Natural killer cell (primary cell): Measurements from ENCODE around the gene ETV7. TPM values are rescaled to one million over a fixed set of nuclear protein-coding genes. Genes with fewer than 3 reads are reported as not detected.

Source experiments
- ATAC-seq, 3 donors: fragments of 150-1000 bp in 2 of 3; fragments of 200-7000 bp in 1 of 3; cut with Tn5 transposase; 1 replicate in 1 of 3; 2 replicates in 2 of 3; pipeline ENCODE4 v1.10.0; 2021; ENCODE audit warnings: mild to moderate bottlenecking in 2 of 3, moderate library complexity in 2 of 3
- DNase-seq, 2 donors: peaks; one replicate each; pipeline versions ENCODE4 v3.0.0 to v3.0.0-alpha.2; 2013 to 2021; ENCODE audit warnings: mixed read lengths in 1 of 2
- H3K27ac ChIP-seq: one replicate; pipeline ENCODE4 v1.5.1; 2013; ENCODE audit warnings: mild to moderate bottlenecking, low read length
- H3K27me3 ChIP-seq: one replicate; pipeline ENCODE4 v1.6.1; 2013; ENCODE audit warnings: low read length; ENCODE audit not compliant: control insufficient read depth, insufficient read depth
- H3K36me3 ChIP-seq: one replicate; pipeline ENCODE4 v1.6.1; 2013; ENCODE audit warnings: low read length; ENCODE audit not compliant: control insufficient read depth, insufficient read depth
- H3K4me1 ChIP-seq: one replicate; pipeline ENCODE4 v1.6.1; 2013; ENCODE audit warnings: low read length; ENCODE audit not compliant: control insufficient read depth, insufficient read depth
- H3K4me3 ChIP-seq: one replicate; pipeline ENCODE4 v1.5.1; 2013; ENCODE audit warnings: low read length
- H3K9me3 ChIP-seq: one replicate; pipeline ENCODE4 v1.6.1; 2013; ENCODE audit warnings: low read length; ENCODE audit not compliant: control insufficient read depth, insufficient read depth
- H3K27ac Mint-ChIP-seq, 2 donors: one replicate each; pipeline ENCODE4 v1.8.0; 2022; ENCODE audit warnings: mild to moderate bottlenecking in 2 of 2, mixed read lengths in 2 of 2, moderate library complexity in 1 of 2
- H3K27me3 Mint-ChIP-seq, 2 donors: one replicate each; pipeline ENCODE4 v1.8.0; 2022; ENCODE audit warnings: low read depth in 2 of 2, mixed read lengths in 2 of 2
- H3K36me3 Mint-ChIP-seq: one replicate; pipeline ENCODE4 v1.8.0; 2022; ENCODE audit warnings: mixed read lengths
- H3K4me1 Mint-ChIP-seq, 2 donors: one replicate each; pipeline ENCODE4 v1.8.0; 2022; ENCODE audit warnings: mixed read lengths in 2 of 2
- H3K4me3 Mint-ChIP-seq: one replicate; pipeline ENCODE4 v1.8.0; 2022; ENCODE audit warnings: mild to moderate bottlenecking, moderate library complexity, mixed read lengths
- H3K9me3 Mint-ChIP-seq, 2 donors: one replicate each; pipeline ENCODE4 v1.8.0; 2022; ENCODE audit warnings: mixed read lengths in 2 of 2
- CTCF ChIP-seq: fragments of 200-600 bp; IDR thresholded peaks from one replicate; pipeline ENCODE4 v1.8.0; 2022; ENCODE audit warnings: antibody characterized with exemption
- WGBS: methylation state at CpG from one replicate; pipeline ENCODE4 v1.1.7; 2013; ENCODE audit warnings: missing lambda C conversion rate; ENCODE audit not compliant: insufficient coverage; 5-methylcytosine and 5-hydroxymethylcytosine counted together
- intact Hi-C: fragments of 100-400 bp; cut with micrococcal nuclease; formaldehyde crosslinking; loops from one replicate; pipeline ENCODE4 v1.14.2; 2022
- total RNA-seq, 4 donors: library from RNA; stranded (reverse); fragments of 120-200 nt in 1 of 4; gene quantifications; one replicate each; pipeline versions ENCODE4 v1.2.3 to v1.2.4, GENCODE V29; 2013 to 2022

Gene ETV7
- total RNA-seq, 3 donors from 2014 or later (not counting 1 experiment from before 2014, with no cell fraction given) = 0.96 to 2.8 (median 1.7) TPM

- no peak for ATAC-seq
- Mint-ChIP-seq H3K27ac (no peak overlapping the region), H3K27me3 (peaks cover 44 to 61% of the 10 kb centered on the region in 2 donors), H3K36me3 (no peaks in the 10 kb centered on the region), H3K9me3 (no peaks in the 10 kb centered on the region), H3K4me1 (peaks cover 5 to 9% of the 10 kb centered on the region in 2 donors), H3K4me3 (no peak overlapping the region)
- intact Hi-C loops = no loop called here
- H3K36me3 ChIP-seq = no peaks in the 10 kb centered on the region
- 90% methylated on average over 5 of the region's 5 CpGs for WGBS
- no peak overlapping the region for H3K4me3 ChIP-seq
- no peak for TF ChIP-seq CTCF
- H3K27ac ChIP-seq = no peak overlapping the region
- peaks cover 11% of the 10 kb centered on the region for H3K27me3 ChIP-seq
- H3K4me1 ChIP-seq = peaks cover 17% of the 10 kb centered on the region
- DNase-seq = no peak
- H3K9me3 ChIP-seq = no peaks in the 10 kb centered on the region
Observed at GRCh38 chr6:36336208-36336710, 51.2 kb downstream of the ETV7 start.

- ATAC-seq (no peak), DNase-seq (no peak)
- Histone ChIP-seq H3K9me3 (no peaks in the 10 kb centered on the region), H3K36me3 (no peaks in the 10 kb centered on the region), H3K4me1 (peaks cover 11% of the 10 kb centered on the region), H3K27me3 (peaks cover 6% of the 10 kb centered on the region), H3K4me3 (no peak overlapping the region), H3K27ac (no peak overlapping the region)
- peaks cover under 1 to 6% of the 10 kb centered on the region in 2 donors for H3K4me1 Mint-ChIP-seq
- intact Hi-C loops = no loop called here
- 93% methylated on average over 14 of the region's 14 CpGs for WGBS
- H3K4me3 Mint-ChIP-seq = no peak overlapping the region
- no peak for TF ChIP-seq CTCF
- H3K27me3 Mint-ChIP-seq = peaks cover 40 to 56% of the 10 kb centered on the region in 2 donors
- H3K36me3 Mint-ChIP-seq = no peaks in the 10 kb centered on the region
- no peak overlapping the region for H3K27ac Mint-ChIP-seq
- H3K9me3 Mint-ChIP-seq = no peaks in the 10 kb centered on the region
Observed at GRCh38 chr6:36335465-36336207, 51.8 kb downstream of the ETV7 start.

- Histone ChIP-seq H3K27me3 (peaks cover 4% of the 10 kb centered on the region), H3K36me3 (no peaks in the 10 kb centered on the region), H3K27ac (no peak overlapping the region), H3K4me1 (peaks cover 8% of the 10 kb centered on the region), H3K9me3 (no peaks in the 10 kb centered on the region), H3K4me3 (no peak overlapping the region)
- no peak for TF ChIP-seq CTCF
- ATAC-seq (no peak), DNase-seq (no peak)
- Mint-ChIP-seq H3K4me1 (peaks cover 0 to 5% of the 10 kb centered on the region in 2 donors), H3K9me3 (no peaks in the 10 kb centered on the region), H3K36me3 (no peaks in the 10 kb centered on the region), H3K4me3 (no peak overlapping the region), H3K27ac (no peak overlapping the region), H3K27me3 (peaks cover 40 to 50% of the 10 kb centered on the region in 2 donors)
- 86% methylated on average over 14 of the region's 14 CpGs for WGBS
- intact Hi-C loops = no loop called here
Observed at GRCh38 chr6:36334832-36335459, 52.5 kb downstream of the ETV7 start.
